Erythroblast (primary cell): Measurements from ENCODE around the gene TSKS.

Experiments used
- GATA1 ChIP-seq: IDR thresholded peaks from 2 replicates; pipeline ENCODE4 v1.6.1; 2011; ENCODE audit warnings: low read depth, mild to moderate bottlenecking, control low read depth, low read length, moderate library complexity
- POLR2A ChIP-seq: IDR thresholded peaks from 2 replicates; pipeline ENCODE4 v1.6.1; 2011; ENCODE audit warnings: mild to moderate bottlenecking, low read length

DNA sequence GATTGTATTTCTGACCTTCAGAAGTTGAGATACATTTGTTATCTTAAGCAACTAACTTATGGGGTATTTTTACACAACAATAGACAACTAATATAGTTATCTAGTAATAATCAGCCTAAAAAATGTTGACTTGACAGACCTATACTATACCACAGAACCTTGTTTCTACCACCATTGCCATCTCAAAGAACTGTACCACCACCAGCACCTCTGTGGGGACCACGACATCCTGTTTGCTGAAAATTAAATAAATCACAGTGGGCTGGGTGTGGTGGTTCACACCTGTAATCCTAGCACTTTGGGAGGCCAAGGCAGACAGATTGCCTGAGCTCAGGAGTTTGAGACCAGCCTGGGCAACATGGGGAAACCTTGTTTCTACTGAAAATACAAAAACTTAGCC is 24.0 kb downstream of the TSKS start:
- TF ChIP-seq POLR2A (no peak), GATA1 (no peak)
